ENCODE results near the gene BTBD8.

BTBD8 gene

DNA sequence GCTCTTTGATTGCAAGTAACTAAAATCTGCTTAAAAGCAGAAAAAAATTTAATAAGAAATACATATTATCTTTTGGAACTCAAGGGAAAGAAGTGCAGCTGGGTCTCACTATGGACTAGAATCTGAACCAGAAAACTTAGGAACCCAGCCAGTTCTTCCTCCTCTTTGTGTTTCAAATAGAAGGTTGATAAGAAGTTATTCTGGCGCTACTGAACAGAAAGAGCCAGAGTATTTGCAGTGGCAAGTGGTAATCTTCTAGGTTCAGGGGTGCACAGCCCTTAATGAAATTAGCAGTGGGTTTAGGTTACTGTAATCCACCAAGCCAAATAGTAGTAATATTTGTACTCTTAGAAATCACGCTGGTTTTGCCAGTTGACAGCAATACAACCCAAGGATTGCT is 28.5 kb downstream of the BTBD8 start:
- no peak for DNase-seq (ENCODE audit: low read depth)
- no peak overlapping the region for H3K4me3 ChIP-seq (ENCODE audit: low read depth, low read length)
- TF ChIP-seq CTCF (IDR thresholded peaks at IDR 0.05; ENCODE audit: control insufficient read depth, extremely low read depth, insufficient read depth), result no peak

GRCh38 chr1:92117526-92117925 is 37.4 kb downstream of the BTBD8 start:
- no peak for DNase-seq (ENCODE audit: low read depth)
- no peak for TF ChIP-seq CTCF (IDR thresholded peaks at IDR 0.05; ENCODE audit: control insufficient read depth, extremely low read depth, insufficient read depth)
- H3K4me3 ChIP-seq (ENCODE audit: low read depth, low read length), result no peak overlapping the region

DNA sequence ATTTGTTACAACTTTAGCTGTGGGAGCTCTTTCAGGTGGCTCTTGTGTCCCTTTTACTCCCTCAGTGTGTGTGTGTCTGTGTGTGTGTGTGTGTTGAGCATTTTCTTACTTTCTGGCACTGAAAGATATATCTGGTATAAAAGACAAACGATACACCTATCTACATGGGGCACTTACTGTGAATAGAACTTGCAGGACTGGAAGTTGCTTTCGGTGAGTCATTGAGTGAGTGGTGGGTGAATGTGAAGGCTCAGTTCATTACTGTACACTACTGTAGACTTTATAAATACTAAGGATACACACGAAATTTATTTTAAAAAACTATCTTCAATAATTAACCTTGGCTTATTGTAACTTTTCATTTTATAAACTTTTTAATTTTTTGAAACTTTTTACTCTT is 38.7 kb downstream of the BTBD8 start:
- DNase-seq (ENCODE audit: low read depth), result no peak
- TF ChIP-seq CTCF (IDR thresholded peaks at IDR 0.05; ENCODE audit: control insufficient read depth, extremely low read depth, insufficient read depth), result no peak
- no peak overlapping the region for H3K4me3 ChIP-seq (ENCODE audit: low read depth, low read length)

- TF ChIP-seq CTCF (IDR thresholded peaks at IDR 0.05; ENCODE audit: control insufficient read depth, extremely low read depth, insufficient read depth), result no peak
- DNase-seq (ENCODE audit: low read depth), result no peak
- no peak overlapping the region for H3K4me3 ChIP-seq (ENCODE audit: low read depth, low read length)
Observed at GRCh38 chr1:92123868-92124267, 43.7 kb downstream of the BTBD8 start.

DNA sequence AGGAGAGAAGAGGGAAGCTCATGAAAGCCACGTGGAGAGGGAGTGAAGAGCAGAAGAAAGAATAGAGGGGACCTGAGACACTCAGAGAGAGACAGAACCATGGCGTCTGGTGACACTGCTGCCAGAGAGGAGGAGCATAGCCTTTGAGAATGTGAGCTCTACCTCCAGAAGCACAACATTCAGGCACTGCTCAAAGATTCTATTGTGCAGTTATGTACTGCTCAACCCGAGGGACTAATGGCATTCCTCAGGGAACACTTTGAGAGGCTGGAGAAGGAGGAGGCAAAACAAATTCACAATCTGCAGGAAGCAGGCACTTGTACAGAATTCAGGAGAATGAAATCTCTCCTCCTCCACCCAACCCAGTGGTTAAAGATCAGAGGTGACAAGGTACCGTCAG is 45.1 kb downstream of the BTBD8 start:
- no peak for DNase-seq (ENCODE audit: low read depth)
- TF ChIP-seq CTCF (IDR thresholded peaks at IDR 0.05; ENCODE audit: control insufficient read depth, extremely low read depth, insufficient read depth), result no peak
- H3K4me3 ChIP-seq (ENCODE audit: low read depth, low read length), result no peak overlapping the region

- no peak for DNase-seq (ENCODE audit: low read depth)
- no peak for TF ChIP-seq CTCF (IDR thresholded peaks at IDR 0.05; ENCODE audit: control insufficient read depth, extremely low read depth, insufficient read depth)
Observed at GRCh38 chr1:92126088-92126487, 45.9 kb downstream of the BTBD8 start.

DNA sequence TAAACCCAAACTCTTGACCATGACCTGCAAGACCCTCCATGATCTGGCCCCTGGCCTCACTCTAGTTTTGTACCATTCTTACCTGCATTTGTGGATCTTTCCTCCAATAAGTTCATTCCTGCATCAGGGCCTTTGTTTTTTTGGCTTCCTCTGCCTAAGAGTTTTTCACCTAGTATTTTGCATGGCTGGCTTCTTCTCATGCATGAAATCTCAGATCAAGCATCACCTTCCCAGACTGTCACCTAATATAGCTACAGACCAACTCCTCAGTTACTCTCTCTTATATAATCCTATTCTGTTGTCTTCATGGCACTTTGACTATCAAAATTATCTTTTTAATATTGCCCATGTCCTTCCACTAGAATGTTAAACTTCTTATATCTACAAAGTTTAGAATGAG is 54.2 kb downstream of the BTBD8 start:
- no peak for TF ChIP-seq CTCF (IDR thresholded peaks at IDR 0.05; ENCODE audit: control insufficient read depth, extremely low read depth, insufficient read depth)
- H3K4me3 ChIP-seq (ENCODE audit: low read depth, low read length), result no peak overlapping the region
- DNase-seq (ENCODE audit: low read depth), result no peak

More at GRCh38 chr1:92126088-92126487, 45.9 kb downstream of the BTBD8 start:
- H3K4me3 ChIP-seq (ENCODE audit: low read depth, low read length), result no peak overlapping the region

Measured in LNCaP clone FGC (cell line).